ENCODE results near the gene PWWP2A. TPM values are rescaled to one million over a fixed set of nuclear protein-coding genes. Genes with fewer than 3 reads are reported as not detected.

PWWP2A gene
- total and polyA plus RNA-seq, 2 of the 4 experiments (the other 2 are of a cell fraction) = 8.8 to 12.5 TPM

DNA sequence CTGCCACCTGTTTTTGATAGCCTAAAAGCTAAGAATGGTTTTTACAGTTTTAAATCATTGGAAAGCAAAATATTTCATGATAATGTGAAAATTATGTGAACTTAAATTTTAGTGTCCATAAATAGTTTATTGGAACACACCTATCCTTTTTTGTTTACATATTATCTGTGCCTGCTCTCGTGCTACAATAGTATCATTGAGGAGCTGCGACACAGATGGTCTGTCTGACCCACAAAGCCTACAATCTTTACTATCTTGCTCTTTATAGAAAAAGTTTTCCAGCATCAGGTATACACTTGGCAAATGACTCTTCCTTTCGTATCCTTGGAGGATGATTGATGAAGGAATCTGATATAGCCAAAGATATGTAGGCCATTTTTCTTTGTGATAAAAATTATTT lies 70.2 kb downstream of the PWWP2A start:
- Histone ChIP-seq H2BK120ac (ENCODE audit: low read depth, low read length) (no peak overlapping the region), H4K91ac (ENCODE audit: insufficient read depth, low read depth, low read length) (no peak overlapping the region), H2BK20ac (ENCODE audit: low read depth, low read length) (no peak overlapping the region), H2AFZ (replicated peaks; ENCODE audit: low read length, poor library complexity) (no peak overlapping the region), H3K36me3 (ENCODE audit: control insufficient read depth, insufficient read depth, low read length) (peaks cover 21% of the 10 kb centered on the region), H2BK15ac (ENCODE audit: low read depth, low read length) (no peak overlapping the region), H3K79me1 (ENCODE audit: low read depth in 1 of 2, low read length in 2 of 2) (peaks cover 0 to 10% of the 10 kb centered on the region in 2 experiments; a peak in 2 of 4 replicates), H4K5ac (ENCODE audit: low read depth, low read length) (no peak overlapping the region), H3K9me1 (ENCODE audit: insufficient read depth, low read length) (peaks cover 4% of the 10 kb centered on the region; the same call in 1 of the 2 replicates), H3K23ac (ENCODE audit: low read depth, low read length) (no peak overlapping the region), H3K18ac (ENCODE audit: low read depth, low read length) (no peak overlapping the region), H3K4ac (ENCODE audit: low read depth, low read length) (no peak overlapping the region), H3K9me3 (ENCODE audit: control insufficient read depth, insufficient read depth, low read length) (no peaks in the 10 kb centered on the region), H3K56ac (ENCODE audit: extremely low read depth, insufficient read depth, low read length) (no peak overlapping the region), H3K27me3 (ENCODE audit: control insufficient read depth, insufficient read depth, low read length) (no peaks in the 10 kb centered on the region), H3K4me2 (ENCODE audit: low read depth, low read length) (no peak overlapping the region), H3K4me3 (ENCODE audit: insufficient read depth, low read depth, low read length) (no peak overlapping the region), H3K14ac (replicated peaks; ENCODE audit: low read depth, low read length) (no peak overlapping the region), H2BK5ac (ENCODE audit: low read depth, low read length, poor library complexity, severe bottlenecking) (no peak overlapping the region), H3K27ac (ENCODE audit: insufficient read depth, low read length) (no peak overlapping the region), H4K20me1 (ENCODE audit: insufficient read depth, low read length) (no peaks in the 10 kb centered on the region; the same call in 1 of the 2 replicates), H4K8ac (ENCODE audit: low read depth in 2 of 2, low read length in 2 of 2) (no peak overlapping the region), H2AK9ac (replicated peaks; ENCODE audit: low read depth, low read length, poor library complexity) (no peak overlapping the region), H2AK5ac (ENCODE audit: low read depth, low read length) (no peak overlapping the region), H3K9ac (ENCODE audit: low read depth, low read length) (no peak overlapping the region), H3K4me1 (ENCODE audit: control insufficient read depth, insufficient read depth, low read length) (peaks cover 3% of the 10 kb centered on the region; the same call in 1 of the 2 replicates)
- intact Hi-C loops (cut with micrococcal nuclease) = no loop called here
- no TSS peak for BruUV-seq (replicated peaks)
- in situ Hi-C loops (cut with MboI; ENCODE audit: low sequenced_read_pairs) = no loop called here
- ChIA-PET CTCF (interaction anchor here (1.4 kb wide), 1 partner anchor 296 kb away, joined by 3 read pairs; no protein-coding TSS in a partner anchor), POLR2A (ENCODE audit: unreplicated experiment) (no interaction called here)
- dilution Hi-C loops (cut with HindIII; ENCODE audit: low sequenced_read_pairs, unreplicated experiment) = no loop called here
- no peak for DNase-seq
- no peak for TF ChIP-seq RFX5 (IDR thresholded peaks at IDR 0.05; ENCODE audit: low read depth, low read length)
- TF ChIP-seq FOS (IDR thresholded peaks at IDR 0.05; ENCODE audit: low read depth, low read length) = no peak
- TF ChIP-seq BHLHE40 (IDR thresholded peaks at IDR 0.05; ENCODE audit: low read depth, low read length) = no peak
- no peak for TF ChIP-seq CEBPB (IDR thresholded peaks at IDR 0.05; ENCODE audit: low read depth, low read length)
- TF ChIP-seq RAD21 (IDR thresholded peaks at IDR 0.05; ENCODE audit: low read length) = no peak
- TF ChIP-seq, protein P1, sequence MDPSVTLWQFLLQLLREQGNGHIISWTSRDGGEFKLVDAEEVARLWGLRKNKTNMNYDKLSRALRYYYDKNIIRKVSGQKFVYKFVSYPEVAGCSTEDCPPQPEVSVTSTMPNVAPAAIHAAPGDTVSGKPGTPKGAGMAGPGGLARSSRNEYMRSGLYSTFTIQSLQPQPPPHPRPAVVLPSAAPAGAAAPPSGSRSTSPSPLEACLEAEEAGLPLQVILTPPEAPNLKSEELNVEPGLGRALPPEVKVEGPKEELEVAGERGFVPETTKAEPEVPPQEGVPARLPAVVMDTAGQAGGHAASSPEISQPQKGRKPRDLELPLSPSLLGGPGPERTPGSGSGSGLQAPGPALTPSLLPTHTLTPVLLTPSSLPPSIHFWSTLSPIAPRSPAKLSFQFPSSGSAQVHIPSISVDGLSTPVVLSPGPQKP (IDR thresholded peaks at IDR 0.05; ENCODE audit: borderline replicate concordance, low read depth, low read length) = no peak
- TF ChIP-seq NFE2L2 (IDR thresholded peaks at IDR 0.05; ENCODE audit: low read depth, low read length) = no peak
- no peak for ATAC-seq (ENCODE audit: low read depth)
- WGBS, 2 experiments (ENCODE audit: extremely low coverage in 2 of 2, insufficient read length in 1 of 2) = no CpG with 5 or more reads among the region's 3 CpGs

Data from IMR-90 (cell line).